Keratinocyte (primary cell): ENCODE data around the gene TAGLN2. TPM values are rescaled to one million over a fixed set of nuclear protein-coding genes. Genes with fewer than 3 reads are reported as not detected.

ENCODE experiments used
- DNase-seq: peaks from one replicate; pipeline ENCODE4 v3.0.0-alpha.2; 2011; ENCODE audit warnings: low read depth, missing footprints, low spot score
- FAIRE-seq: peaks from 2 replicates; lab custom pipeline; 2011; peaks lifted over from hg19 to GRCh38; lab: Jason Lieb, UNC
- H2AFZ ChIP-seq: 2 replicates; pipeline ENCODE4 v1.6.0; 2012; ENCODE audit warnings: low read length, control low read depth, inconsistent platforms; ENCODE audit not compliant: control insufficient read depth
- H3K27ac ChIP-seq: 2 replicates; pipeline ENCODE4 v1.5.1; 2011; ENCODE audit warnings: low read length; ENCODE audit not compliant: control insufficient read depth, insufficient read depth
- H3K27me3 ChIP-seq: 3 replicates; pipeline ENCODE4 v1.6.0; 2011; ENCODE audit warnings: low read length; ENCODE audit not compliant: control insufficient read depth, insufficient read depth; ENCODE audit errors: extremely low read depth
- H3K36me3 ChIP-seq, 2 experiments: 2 replicates in 1 of 2; 3 replicates in 1 of 2; pipeline ENCODE4 v1.5.1; 2011; ENCODE audit warnings: low read length in 2 of 2, mild to moderate bottlenecking in 1 of 2; ENCODE audit not compliant: control insufficient read depth in 2 of 2, insufficient read depth in 2 of 2; ENCODE audit errors: extremely low read depth in 1 of 2
- H3K4me1 ChIP-seq: 3 replicates; pipeline ENCODE4 v1.5.1; 2011; ENCODE audit warnings: low read length; ENCODE audit not compliant: control insufficient read depth, insufficient read depth; ENCODE audit errors: extremely low read depth
- H3K4me2 ChIP-seq: 3 replicates; pipeline ENCODE4 v1.6.0; 2011; ENCODE audit warnings: low read depth, low read length; ENCODE audit not compliant: control insufficient read depth, insufficient read depth; ENCODE audit errors: extremely low read depth
- H3K4me3 ChIP-seq, 3 experiments: fragments of 200-600 bp in 1 of 3; sonication (generic) in 1 of 3; 2 replicates in 2 of 3; 3 replicates in 1 of 3; pipeline ENCODE4 v1.5.1; 2011 to 2016; ENCODE audit warnings: low read length in 3 of 3, mild to moderate bottlenecking in 3 of 3, control low read depth in 2 of 3, inconsistent platforms in 1 of 3, low read depth in 1 of 3, mixed read lengths in 1 of 3, mixed run types in 1 of 3, moderate library complexity in 1 of 3; ENCODE audit not compliant: control insufficient read depth in 2 of 3, insufficient read depth in 2 of 3; ENCODE audit errors: extremely low read depth in 1 of 3
- H3K79me2 ChIP-seq: 2 replicates; pipeline ENCODE4 v1.6.0; 2012; ENCODE audit warnings: low read length; ENCODE audit not compliant: control insufficient read depth, insufficient read depth
- H3K9ac ChIP-seq: 3 replicates; pipeline ENCODE4 v1.6.0; 2011; ENCODE audit warnings: low read length; ENCODE audit not compliant: control insufficient read depth, insufficient read depth; ENCODE audit errors: extremely low read depth
- H3K9me1 ChIP-seq: 3 replicates; pipeline ENCODE4 v1.6.0; 2011; ENCODE audit warnings: low read length; ENCODE audit not compliant: control insufficient read depth, insufficient read depth; ENCODE audit errors: extremely low read depth
- H3K9me3 ChIP-seq: 2 replicates; pipeline ENCODE4 v1.5.1; 2012; ENCODE audit warnings: low read depth, low read length; ENCODE audit not compliant: control insufficient read depth
- H4K20me1 ChIP-seq: 3 replicates; pipeline ENCODE4 v1.6.0; 2011; ENCODE audit warnings: low read length; ENCODE audit not compliant: control insufficient read depth, insufficient read depth; ENCODE audit errors: extremely low read depth
- CTCF ChIP-seq, 3 experiments: IDR thresholded peaks in 1 of 3; conservative IDR thresholded peaks in 1 of 3; optimal IDR thresholded peaks in 1 of 3; 2 replicates in 2 of 3; 3 replicates in 1 of 3; pipeline versions ENCODE3 to v1.5.1; 2011; ENCODE audit warnings: low read length in 3 of 3, mild to moderate bottlenecking in 3 of 3, moderate library complexity in 2 of 3, control low read depth in 1 of 3, inconsistent platforms in 1 of 3; ENCODE audit not compliant: insufficient read depth in 2 of 3; ENCODE audit errors: extremely low read depth in 1 of 3
- EZH2 ChIP-seq: IDR thresholded peaks from one replicate; pipeline ENCODE4 v1.6.1; 2012; ENCODE audit warnings: inconsistent platforms, mild to moderate bottlenecking, low read length, moderate library complexity
- dilution Hi-C: fragments of 300-500 bp; cut with MboI; formaldehyde crosslinking; loops from one replicate; pipeline ENCODE4 v1.7.0; 2020; ENCODE audit warnings: low sequenced_read_pairs; ENCODE audit not compliant: extremely low pct_ligation_motif_present
- polyA plus RNA-seq, 5 experiments: library from polyadenylated mRNA; depleted of rRNA in 3 of 5; stranded (reverse) in 3 of 5; stranded (forward) in 1 of 5; unstranded in 1 of 5; fragments of >200 nt; gene quantifications; 1 replicate in 1 of 5; 2 replicates in 3 of 5; 3 replicates in 1 of 5; pipeline versions ENCODE4 v1.2.1 to v1.2.3, GENCODE V29; 2011 to 2012; ENCODE audit warnings: missing spikeins in 2 of 5, low read depth in 1 of 5, low replicate concordance in 1 of 5

The TAGLN2 gene
- polyA plus RNA-seq, 1 donor (not counting 4 experiments of a cell fraction or from before 2014, with no cell fraction given): 709 TPM

DNA sequence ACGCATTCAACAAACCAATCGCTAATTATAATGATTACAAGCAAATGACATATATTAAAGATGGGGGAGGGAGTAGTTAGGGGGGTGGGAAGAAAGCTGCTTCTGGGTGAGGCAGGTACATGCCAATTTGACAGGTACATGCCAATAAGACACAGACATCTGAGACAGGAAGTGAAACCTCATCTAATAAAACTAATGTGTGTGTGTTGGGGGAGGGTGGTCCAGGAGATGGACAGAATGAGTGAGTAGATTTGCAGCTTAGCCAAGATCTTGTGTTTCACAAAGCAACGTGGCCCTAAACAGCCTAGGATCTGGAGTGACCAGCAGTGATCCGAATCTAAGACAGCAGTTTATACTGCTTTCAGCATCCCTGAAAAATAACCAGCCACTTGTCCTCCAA lies 36.1 kb downstream of the TAGLN2 start:
- Histone ChIP-seq H3K9ac (no peak overlapping the region), H3K9me1 (no peaks in the 10 kb centered on the region), H3K79me2 (no peaks in the 10 kb centered on the region), H4K20me1 (no peaks in the 10 kb centered on the region), H3K4me1 (peaks cover 19% of the 10 kb centered on the region), H3K4me2 (peak overlapping the region; percentile 54), H2AFZ (no peak overlapping the region), H3K9me3 (no peaks in the 10 kb centered on the region), H3K36me3 (no peaks in the 10 kb centered on the region), H3K4me3 (no peak overlapping the region), H3K27me3 (no peaks in the 10 kb centered on the region), H3K27ac (no peak overlapping the region)
- FAIRE-seq (peak; percentile 60), DNase-seq (no peak)
- dilution Hi-C loops: loop anchor here (5.0 kb wide), 1 partner anchor 92 kb away; no protein-coding TSS in a partner anchor
- TF ChIP-seq CTCF (optimal IDR thresholded peaks at IDR 0.05 in 1 of 3, IDR thresholded peaks at IDR 0.05 in 1 of 3, conservative IDR thresholded peaks at IDR 0.05 in 1 of 3; ENCODE audit: extremely low read depth in 1 of 3, insufficient read depth in 2 of 3, low read length in 3 of 3) (no peak), EZH2 (no peak)

- no peak for FAIRE-seq
- no peaks in the 10 kb centered on the region for H3K27me3 ChIP-seq
- no peak overlapping the region for H3K9ac ChIP-seq
- no peaks in the 10 kb centered on the region for H3K9me1 ChIP-seq
- no peaks in the 10 kb centered on the region for H3K9me3 ChIP-seq
- H3K4me3 ChIP-seq: no peak overlapping the region
- H3K27ac ChIP-seq: no peak overlapping the region
- DNase-seq: no peak
- dilution Hi-C loops: no loop called here
- no peaks in the 10 kb centered on the region for H3K36me3 ChIP-seq
- no peaks in the 10 kb centered on the region for H3K79me2 ChIP-seq
- H3K4me2 ChIP-seq: no peak overlapping the region
- H2AFZ ChIP-seq: no peak overlapping the region
- H4K20me1 ChIP-seq: no peaks in the 10 kb centered on the region
- peaks cover 36% of the 10 kb centered on the region for H3K4me1 ChIP-seq
- TF ChIP-seq EZH2 (no peak), CTCF (optimal IDR thresholded peaks at IDR 0.05 in 1 of 3, IDR thresholded peaks at IDR 0.05 in 1 of 3, conservative IDR thresholded peaks at IDR 0.05 in 1 of 3; ENCODE audit: extremely low read depth in 1 of 3, insufficient read depth in 2 of 3, low read length in 3 of 3) (no peak)
Measured at GRCh38 chr1:159884296-159884695, 41.0 kb downstream of the TAGLN2 start.
